ENCODE results near the gene DCUN1D2.

DCUN1D2 gene

GRCh38 chr13:113407103-113407530, 83.4 kb downstream of the DCUN1D2 start:
- DNase-seq (ENCODE audit: low read depth), result no peak

- DNase-seq (ENCODE audit: low read depth), result no peak
These were observed 84.0 kb downstream of the DCUN1D2 start for GRCh38 chr13:113406321-113407102.
